Measurements from ENCODE around the gene UVSSA. TPM values are rescaled to one million over a fixed set of nuclear protein-coding genes. Genes with fewer than 3 reads are reported as not detected.

The UVSSA gene
- total RNA-seq, 1 experiment from 2014 or later = 26.3 TPM

DNA sequence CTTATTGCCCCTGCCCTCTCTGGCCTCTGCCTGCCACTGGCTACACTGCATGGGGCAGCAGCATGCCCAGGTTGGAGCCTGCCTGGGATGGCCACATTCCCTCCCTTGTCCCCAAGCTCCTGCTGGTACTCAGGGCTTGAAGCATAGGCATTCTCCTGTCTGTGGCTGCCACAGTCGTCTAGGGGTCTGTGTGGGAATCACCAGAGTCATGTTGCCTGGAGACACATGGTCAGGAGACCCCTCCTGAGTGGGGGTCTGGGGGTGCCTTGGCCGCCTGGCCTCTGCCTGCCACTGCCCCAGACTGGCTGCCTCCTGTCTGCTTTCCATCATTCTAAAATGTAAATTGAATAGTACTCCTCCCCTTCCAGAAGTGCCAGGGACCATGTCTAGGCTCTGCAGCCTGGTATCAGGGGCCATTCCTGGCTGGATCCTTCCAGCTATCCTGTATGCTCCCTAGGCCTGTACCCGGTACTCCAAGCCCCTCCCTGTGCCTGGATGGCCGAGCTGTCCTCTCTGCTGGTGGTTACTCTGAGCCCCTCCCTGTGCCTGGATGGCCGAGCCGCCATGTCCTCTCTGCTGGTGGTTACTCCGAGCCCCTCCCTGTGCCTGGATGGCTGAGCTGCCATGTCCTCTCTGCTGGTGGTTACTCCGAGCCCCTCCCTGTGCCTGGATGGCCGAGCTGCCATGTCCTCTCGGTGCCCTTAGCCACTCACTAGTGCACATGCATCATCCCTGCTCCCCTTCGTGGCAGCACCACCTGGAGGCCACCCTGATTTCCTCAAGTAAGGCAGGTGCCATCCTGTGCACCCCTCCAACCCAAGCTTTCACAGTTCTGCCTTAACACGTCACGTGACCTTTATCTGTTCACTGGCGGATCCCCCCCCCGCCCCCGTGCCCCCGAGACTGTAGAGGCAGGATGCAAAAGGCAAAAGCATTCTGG is 64.7 kb downstream of the UVSSA start:
- no peaks in the 10 kb centered on the region for H3K36me3 ChIP-seq (ENCODE audit: control insufficient read depth, insufficient read depth, low read length)
- TF ChIP-seq, protein P1, sequence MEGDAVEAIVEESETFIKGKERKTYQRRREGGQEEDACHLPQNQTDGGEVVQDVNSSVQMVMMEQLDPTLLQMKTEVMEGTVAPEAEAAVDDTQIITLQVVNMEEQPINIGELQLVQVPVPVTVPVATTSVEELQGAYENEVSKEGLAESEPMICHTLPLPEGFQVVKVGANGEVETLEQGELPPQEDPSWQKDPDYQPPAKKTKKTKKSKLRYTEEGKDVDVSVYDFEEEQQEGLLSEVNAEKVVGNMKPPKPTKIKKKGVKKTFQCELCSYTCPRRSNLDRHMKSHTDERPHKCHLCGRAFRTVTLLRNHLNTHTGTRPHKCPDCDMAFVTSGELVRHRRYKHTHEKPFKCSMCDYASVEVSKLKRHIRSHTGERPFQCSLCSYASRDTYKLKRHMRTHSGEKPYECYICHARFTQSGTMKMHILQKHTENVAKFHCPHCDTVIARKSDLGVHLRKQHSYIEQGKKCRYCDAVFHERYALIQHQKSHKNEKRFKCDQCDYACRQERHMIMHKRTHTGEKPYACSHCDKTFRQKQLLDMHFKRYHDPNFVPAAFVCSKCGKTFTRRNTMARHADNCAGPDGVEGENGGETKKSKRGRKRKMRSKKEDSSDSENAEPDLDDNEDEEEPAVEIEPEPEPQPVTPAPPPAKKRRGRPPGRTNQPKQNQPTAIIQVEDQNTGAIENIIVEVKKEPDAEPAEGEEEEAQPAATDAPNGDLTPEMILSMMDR (IDR thresholded peaks at IDR 0.05; ENCODE audit: insufficient read depth in 1 of 2, low read depth in 1 of 2, low read length in 1 of 2, severe bottlenecking in 1 of 2, unreplicated experiment in 1 of 2) = no peak
- POLR2A ChIA-PET = no interaction called here
- CTCF ChIA-PET = no interaction called here
- Mint-ChIP-seq H3K4me3 (ENCODE audit: unreplicated experiment) (no peak overlapping the region), H3K27ac (ENCODE audit: unreplicated experiment) (no peak overlapping the region), H3K36me3 (ENCODE audit: insufficient read depth, unreplicated experiment) (peaks cover 6% of the 10 kb centered on the region), H3K9me3 (ENCODE audit: unreplicated experiment) (no peaks in the 10 kb centered on the region), H3K4me1 (ENCODE audit: low read depth, unreplicated experiment) (no peaks in the 10 kb centered on the region), H3K27me3 (ENCODE audit: insufficient read depth, unreplicated experiment) (no peaks in the 10 kb centered on the region)
- no peak for DNase-seq
- intact Hi-C loops (cut with micrococcal nuclease; ENCODE audit: unreplicated experiment) = no loop called here
- no peaks in the 10 kb centered on the region for H3K4me1 ChIP-seq
- H3K4me3 ChIP-seq (ENCODE audit: low read depth, low read length) = no peak overlapping the region
- H3K27me3 ChIP-seq (replicated peaks; ENCODE audit: control insufficient read depth, insufficient read depth, low read length) = no peaks in the 10 kb centered on the region
- no peaks in the 10 kb centered on the region for H3K9me3 ChIP-seq
- no TSS peak for BruUV-seq (replicated peaks)

DNA sequence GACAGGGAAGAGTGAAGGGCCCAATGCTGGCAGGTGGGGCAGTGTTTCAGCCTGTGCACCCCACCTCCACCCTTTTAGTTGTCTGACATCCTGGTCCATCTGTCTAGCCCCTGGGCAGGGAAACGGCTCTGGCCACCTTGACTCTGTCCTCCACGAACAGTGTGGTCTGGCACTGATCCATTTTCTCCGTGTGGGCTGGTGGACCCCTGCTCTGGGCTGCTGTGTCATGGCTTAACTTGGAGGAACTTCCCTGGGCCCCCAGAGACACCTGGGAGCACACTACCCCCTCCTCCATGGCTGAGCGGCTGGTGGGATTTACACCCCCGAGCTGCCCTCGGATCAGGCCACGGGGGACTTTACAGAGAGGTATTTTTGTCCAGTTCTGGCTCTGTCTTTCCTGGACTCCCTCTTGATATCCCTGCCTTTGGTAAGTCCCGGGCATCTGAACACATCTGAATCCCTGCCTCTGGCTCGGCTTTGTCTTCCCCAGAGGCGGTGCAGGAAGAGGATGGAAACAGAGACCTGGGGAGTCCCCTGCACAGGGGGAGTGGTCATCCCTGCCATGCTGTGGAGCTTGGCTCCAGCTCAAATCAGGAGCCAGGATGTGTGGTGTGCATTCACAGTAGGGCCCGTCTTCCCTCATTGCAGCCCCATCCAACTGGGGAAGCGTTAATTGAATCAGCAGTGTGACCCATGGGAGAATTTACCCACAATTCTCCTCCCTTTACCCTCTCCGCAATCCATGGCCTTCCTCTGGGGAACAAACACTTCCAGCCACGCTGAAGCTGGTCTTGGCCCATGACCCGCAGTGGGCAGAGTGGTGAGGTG is 65.6 kb downstream of the UVSSA start:
- peaks cover 6% of the 10 kb centered on the region for H3K36me3 Mint-ChIP-seq (ENCODE audit: insufficient read depth, unreplicated experiment)
- DNase-seq = no peak
- no TSS peak for BruUV-seq (replicated peaks)
- Histone ChIP-seq H3K36me3 (ENCODE audit: control insufficient read depth, insufficient read depth, low read length) (no peaks in the 10 kb centered on the region), H3K27me3 (replicated peaks; ENCODE audit: control insufficient read depth, insufficient read depth, low read length) (no peaks in the 10 kb centered on the region), H3K4me3 (ENCODE audit: low read depth, low read length) (no peak overlapping the region), H3K4me1 (no peaks in the 10 kb centered on the region), H3K9me3 (no peaks in the 10 kb centered on the region)
- H3K27me3 Mint-ChIP-seq (ENCODE audit: insufficient read depth, unreplicated experiment) = no peaks in the 10 kb centered on the region
- CTCF ChIA-PET = no interaction called here
- no peaks in the 10 kb centered on the region for H3K9me3 Mint-ChIP-seq (ENCODE audit: unreplicated experiment)
- H3K27ac Mint-ChIP-seq (ENCODE audit: unreplicated experiment) = no peak overlapping the region
- POLR2A ChIA-PET = no interaction called here
- intact Hi-C loops (cut with micrococcal nuclease; ENCODE audit: unreplicated experiment) = no loop called here
- no peak overlapping the region for H3K4me3 Mint-ChIP-seq (ENCODE audit: unreplicated experiment)
- TF ChIP-seq, protein P1 (IDR thresholded peaks at IDR 0.05; ENCODE audit: insufficient read depth in 1 of 2, low read depth in 1 of 2, low read length in 1 of 2, severe bottlenecking in 1 of 2, unreplicated experiment in 1 of 2) = no peak
- H3K4me1 Mint-ChIP-seq (ENCODE audit: low read depth, unreplicated experiment) = no peaks in the 10 kb centered on the region

DNA sequence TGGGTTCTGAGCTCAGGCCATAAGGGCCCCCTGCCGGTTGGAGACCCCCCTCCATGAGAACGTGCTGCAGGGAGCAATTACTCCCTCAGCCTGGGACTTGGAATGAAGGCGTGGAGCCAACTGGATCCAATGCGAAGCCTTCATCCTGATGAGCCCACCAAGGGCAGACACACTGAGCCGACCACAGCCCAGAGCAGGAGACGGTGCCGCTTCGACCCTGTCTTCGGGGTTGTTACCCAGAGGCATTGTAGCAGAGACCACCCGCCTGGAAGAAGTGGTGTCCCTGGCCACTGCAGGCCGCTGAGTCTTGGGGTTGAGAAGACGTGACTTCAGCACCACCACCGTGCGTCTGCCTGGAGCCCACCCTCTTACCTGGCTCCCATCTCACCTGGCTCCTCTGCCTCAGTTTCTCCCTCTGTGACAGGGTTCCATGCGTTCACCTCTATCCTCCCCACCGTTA is 66.2 kb downstream of the UVSSA start:
- POLR2A ChIA-PET = no interaction called here
- intact Hi-C loops (cut with micrococcal nuclease; ENCODE audit: unreplicated experiment) = no loop called here
- TF ChIP-seq, protein P1 (IDR thresholded peaks at IDR 0.05; ENCODE audit: insufficient read depth in 1 of 2, low read depth in 1 of 2, low read length in 1 of 2, severe bottlenecking in 1 of 2, unreplicated experiment in 1 of 2) = no peak
- Histone ChIP-seq H3K27me3 (replicated peaks; ENCODE audit: control insufficient read depth, insufficient read depth, low read length) (no peaks in the 10 kb centered on the region), H3K9me3 (no peaks in the 10 kb centered on the region), H3K36me3 (ENCODE audit: control insufficient read depth, insufficient read depth, low read length) (no peaks in the 10 kb centered on the region), H3K4me1 (no peaks in the 10 kb centered on the region), H3K4me3 (ENCODE audit: low read depth, low read length) (no peak overlapping the region)
- Mint-ChIP-seq H3K36me3 (ENCODE audit: insufficient read depth, unreplicated experiment) (peaks cover 6% of the 10 kb centered on the region), H3K9me3 (ENCODE audit: unreplicated experiment) (no peaks in the 10 kb centered on the region), H3K27me3 (ENCODE audit: insufficient read depth, unreplicated experiment) (no peaks in the 10 kb centered on the region), H3K27ac (ENCODE audit: unreplicated experiment) (no peak overlapping the region), H3K4me1 (ENCODE audit: low read depth, unreplicated experiment) (no peaks in the 10 kb centered on the region), H3K4me3 (ENCODE audit: unreplicated experiment) (no peak overlapping the region)
- no peak for DNase-seq
- CTCF ChIA-PET = no interaction called here
- BruUV-seq (replicated peaks) = no TSS peak
